SU-DHL-6 (cell line): ENCODE data around the gene SLC7A10.

ENCODE experiments used
- EZH2phosphoT487 ChIP-seq: fragments of 200-600 bp; sonication (generic), shearing (Covaris generic); conservative IDR thresholded peaks from 2 replicates; pipeline ENCODE4 v1.6.1; 2018; ENCODE audit warnings: mild to moderate bottlenecking, antibody characterized with exemption, low read length, moderate library complexity, mixed read lengths
- TF ChIP-seq, protein P1 (sequence below): fragments of 200-600 bp; sonication (generic); IDR thresholded peaks from one replicate; pipeline ENCODE4 v1.5.1; 2017; ENCODE audit warnings: antibody characterized with exemption, mild to moderate bottlenecking, low read length, moderate library complexity; ENCODE audit not compliant: insufficient read depth, poor library complexity, severe bottlenecking

DNA sequence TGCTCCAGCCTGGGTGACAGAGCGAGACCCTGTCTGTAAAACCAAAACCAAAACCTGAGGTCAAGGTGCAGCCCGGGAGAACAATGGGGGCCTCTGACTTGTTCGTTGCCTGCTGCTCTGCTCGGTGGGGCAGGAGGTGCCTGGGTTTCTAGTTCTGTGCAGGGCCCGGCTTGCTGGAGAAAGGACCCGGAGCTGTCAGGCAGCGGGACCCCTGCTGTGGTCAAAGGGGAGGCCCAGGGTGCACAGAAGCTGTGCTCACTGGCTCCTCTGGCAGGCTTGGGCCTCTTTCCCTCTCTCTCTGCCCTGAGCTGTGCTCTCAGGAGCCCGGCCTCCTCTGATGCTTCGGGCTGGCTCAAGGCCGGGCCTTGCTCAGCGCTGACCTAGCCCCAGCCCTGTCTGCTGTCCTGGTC, 28.1 kb downstream of the SLC7A10 start:
- TF ChIP-seq, protein P1, sequence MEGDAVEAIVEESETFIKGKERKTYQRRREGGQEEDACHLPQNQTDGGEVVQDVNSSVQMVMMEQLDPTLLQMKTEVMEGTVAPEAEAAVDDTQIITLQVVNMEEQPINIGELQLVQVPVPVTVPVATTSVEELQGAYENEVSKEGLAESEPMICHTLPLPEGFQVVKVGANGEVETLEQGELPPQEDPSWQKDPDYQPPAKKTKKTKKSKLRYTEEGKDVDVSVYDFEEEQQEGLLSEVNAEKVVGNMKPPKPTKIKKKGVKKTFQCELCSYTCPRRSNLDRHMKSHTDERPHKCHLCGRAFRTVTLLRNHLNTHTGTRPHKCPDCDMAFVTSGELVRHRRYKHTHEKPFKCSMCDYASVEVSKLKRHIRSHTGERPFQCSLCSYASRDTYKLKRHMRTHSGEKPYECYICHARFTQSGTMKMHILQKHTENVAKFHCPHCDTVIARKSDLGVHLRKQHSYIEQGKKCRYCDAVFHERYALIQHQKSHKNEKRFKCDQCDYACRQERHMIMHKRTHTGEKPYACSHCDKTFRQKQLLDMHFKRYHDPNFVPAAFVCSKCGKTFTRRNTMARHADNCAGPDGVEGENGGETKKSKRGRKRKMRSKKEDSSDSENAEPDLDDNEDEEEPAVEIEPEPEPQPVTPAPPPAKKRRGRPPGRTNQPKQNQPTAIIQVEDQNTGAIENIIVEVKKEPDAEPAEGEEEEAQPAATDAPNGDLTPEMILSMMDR: no peak
- TF ChIP-seq EZH2phosphoT487: no peak
